Measurements from ENCODE around the gene GRAP2.

DNA sequence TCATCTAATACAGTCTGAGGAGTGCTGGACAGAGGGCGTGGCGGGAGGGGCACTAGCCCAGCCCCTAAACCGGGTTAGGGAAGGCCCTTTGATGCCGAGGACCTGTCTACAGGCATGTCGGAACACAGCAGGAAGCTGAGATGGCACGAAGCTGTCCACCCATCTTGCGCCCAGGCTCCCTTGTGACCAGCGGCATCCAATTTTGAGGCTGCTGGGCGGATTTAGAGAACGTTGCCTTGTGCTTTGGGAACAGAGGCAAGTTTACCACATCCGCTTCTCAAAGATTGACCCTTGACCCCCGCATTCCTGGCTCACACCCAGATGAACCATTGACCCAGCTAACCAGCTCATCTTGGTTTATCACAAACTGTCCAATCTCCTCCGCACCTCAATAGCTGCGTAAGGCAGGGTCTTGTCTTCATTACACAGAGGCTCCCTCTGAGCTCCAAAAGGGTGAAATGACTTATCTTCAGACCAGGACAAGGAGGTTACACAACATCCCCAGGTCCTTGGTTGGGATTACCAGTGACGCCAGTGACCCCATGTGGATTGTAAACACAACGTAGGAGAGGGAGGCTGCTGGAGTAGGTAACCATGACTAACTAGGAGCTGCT is 98.4 kb downstream of the GRAP2 start:
- TF ChIP-seq RAD21 (IDR thresholded peaks at IDR 0.05; ENCODE audit: low read length) (peak; percentile 54), POLR2A (IDR thresholded peaks at IDR 0.05; ENCODE audit: low read depth, low read length) (no peak), SMC3 (IDR thresholded peaks at IDR 0.05; ENCODE audit: low read depth, low read length) (peak; percentile 23; the same call in 1 of the 2 replicates), CHD1 (IDR thresholded peaks at IDR 0.05; ENCODE audit: low read depth, low read length) (no peak), MXI1 (IDR thresholded peaks at IDR 0.05; ENCODE audit: borderline replicate concordance, low read depth, low read length) (no peak), CEBPB (IDR thresholded peaks at IDR 0.05; ENCODE audit: low read depth, low read length) (peak; percentile 90), RFX5 (IDR thresholded peaks at IDR 0.05; ENCODE audit: low read depth, low read length) (no peak), BHLHE40 (IDR thresholded peaks at IDR 0.05; ENCODE audit: low read depth, low read length) (no peak), FOS (IDR thresholded peaks at IDR 0.05; ENCODE audit: low read depth, low read length) (no peak)
- TF ChIP-seq, protein P1, sequence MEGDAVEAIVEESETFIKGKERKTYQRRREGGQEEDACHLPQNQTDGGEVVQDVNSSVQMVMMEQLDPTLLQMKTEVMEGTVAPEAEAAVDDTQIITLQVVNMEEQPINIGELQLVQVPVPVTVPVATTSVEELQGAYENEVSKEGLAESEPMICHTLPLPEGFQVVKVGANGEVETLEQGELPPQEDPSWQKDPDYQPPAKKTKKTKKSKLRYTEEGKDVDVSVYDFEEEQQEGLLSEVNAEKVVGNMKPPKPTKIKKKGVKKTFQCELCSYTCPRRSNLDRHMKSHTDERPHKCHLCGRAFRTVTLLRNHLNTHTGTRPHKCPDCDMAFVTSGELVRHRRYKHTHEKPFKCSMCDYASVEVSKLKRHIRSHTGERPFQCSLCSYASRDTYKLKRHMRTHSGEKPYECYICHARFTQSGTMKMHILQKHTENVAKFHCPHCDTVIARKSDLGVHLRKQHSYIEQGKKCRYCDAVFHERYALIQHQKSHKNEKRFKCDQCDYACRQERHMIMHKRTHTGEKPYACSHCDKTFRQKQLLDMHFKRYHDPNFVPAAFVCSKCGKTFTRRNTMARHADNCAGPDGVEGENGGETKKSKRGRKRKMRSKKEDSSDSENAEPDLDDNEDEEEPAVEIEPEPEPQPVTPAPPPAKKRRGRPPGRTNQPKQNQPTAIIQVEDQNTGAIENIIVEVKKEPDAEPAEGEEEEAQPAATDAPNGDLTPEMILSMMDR (conservative IDR thresholded peaks at IDR 0.05; ENCODE audit: low read depth, low read length): peak; percentile 29; the same call in 1 of the 2 replicates
- TF ChIP-seq, protein P2, sequence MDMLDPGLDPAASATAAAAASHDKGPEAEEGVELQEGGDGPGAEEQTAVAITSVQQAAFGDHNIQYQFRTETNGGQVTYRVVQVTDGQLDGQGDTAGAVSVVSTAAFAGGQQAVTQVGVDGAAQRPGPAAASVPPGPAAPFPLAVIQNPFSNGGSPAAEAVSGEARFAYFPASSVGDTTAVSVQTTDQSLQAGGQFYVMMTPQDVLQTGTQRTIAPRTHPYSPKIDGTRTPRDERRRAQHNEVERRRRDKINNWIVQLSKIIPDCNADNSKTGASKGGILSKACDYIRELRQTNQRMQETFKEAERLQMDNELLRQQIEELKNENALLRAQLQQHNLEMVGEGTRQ (IDR thresholded peaks at IDR 0.05; ENCODE audit: low read depth, low read length): no peak
- TF ChIP-seq, protein P3, sequence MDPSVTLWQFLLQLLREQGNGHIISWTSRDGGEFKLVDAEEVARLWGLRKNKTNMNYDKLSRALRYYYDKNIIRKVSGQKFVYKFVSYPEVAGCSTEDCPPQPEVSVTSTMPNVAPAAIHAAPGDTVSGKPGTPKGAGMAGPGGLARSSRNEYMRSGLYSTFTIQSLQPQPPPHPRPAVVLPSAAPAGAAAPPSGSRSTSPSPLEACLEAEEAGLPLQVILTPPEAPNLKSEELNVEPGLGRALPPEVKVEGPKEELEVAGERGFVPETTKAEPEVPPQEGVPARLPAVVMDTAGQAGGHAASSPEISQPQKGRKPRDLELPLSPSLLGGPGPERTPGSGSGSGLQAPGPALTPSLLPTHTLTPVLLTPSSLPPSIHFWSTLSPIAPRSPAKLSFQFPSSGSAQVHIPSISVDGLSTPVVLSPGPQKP (IDR thresholded peaks at IDR 0.05; ENCODE audit: borderline replicate concordance, low read depth, low read length): no peak
